GM12878 (cell line): ENCODE results near the gene DLG2. TPM values are rescaled to one million over a fixed set of nuclear protein-coding genes. Genes with fewer than 3 reads are reported as not detected.

Experiments used
- ATAC-seq: fragments of 200-7000 bp; cut with Tn5 transposase; 3 replicates; pipeline ENCODE4 v1.9.1; 2020; ENCODE audit warnings: mild to moderate bottlenecking, moderate library complexity
- BruUV-seq: library from RNA; stranded (reverse); fragments of 400-500 nt; replicated peaks from 2 replicates; lab custom pipeline; 2021; lab: Mats Ljungman, UMichigan
- CTCF ChIA-PET: fragments of 300-600 bp; sonication (Branson Sonifier 250); formaldehyde crosslinking; extraction: SDS; loops from one replicate; lab custom pipeline; 2021; ENCODE audit warnings: inconsistent platforms; lab: Yijun Ruan, JAX
- POLR2A ChIA-PET: fragments of 350-600 bp; formaldehyde crosslinking; extraction: SDS; loops from one replicate; lab custom pipeline; 2021; ENCODE audit warnings: inconsistent platforms; lab: Charles Lee
- RAD21 ChIA-PET: fragments of 300-600 bp; sonication (Branson Sonifier 250); formaldehyde crosslinking; loops from one replicate; lab custom pipeline; 2023; ENCODE audit warnings: antibody characterized with exemption; ENCODE audit not compliant: unreplicated experiment; lab: Charles Lee
- SMC1A ChIA-PET: fragments of 300-600 bp; sonication (Branson Sonifier 250); formaldehyde crosslinking; loops from one replicate; lab custom pipeline; 2023; ENCODE audit not compliant: unreplicated experiment, uncharacterized antibody; lab: Charles Lee
- DNase-seq: peaks from one replicate; pipeline ENCODE4 v3.0.0-alpha.2; 2011; ENCODE audit warnings: low read depth, low spot score
- FAIRE-seq: peaks from 3 replicates; lab custom pipeline; 2011; peaks lifted over from hg19 to GRCh38; lab: Jason Lieb, UNC
- H2AFZ ChIP-seq: 2 replicates; pipeline ENCODE4 v1.6.0; 2011; ENCODE audit warnings: low read depth, low read length, control low read depth; ENCODE audit not compliant: control insufficient read depth
- H3K27ac ChIP-seq: 2 replicates; pipeline ENCODE4 v1.5.1; 2011; ENCODE audit warnings: control low read depth; ENCODE audit not compliant: control insufficient read depth, insufficient read depth
- H3K27me3 ChIP-seq, 2 experiments: replicated peaks in 1 of 2; 2 replicates each; pipeline versions ENCODE4 v1.6.0 to v1.6.1; 2011; ENCODE audit warnings: low read length in 1 of 2; ENCODE audit not compliant: control insufficient read depth in 2 of 2, insufficient read depth in 2 of 2
- H3K36me3 ChIP-seq, 2 experiments: 2 replicates each; pipeline ENCODE4 v1.5.1; 2011; ENCODE audit warnings: low read length in 1 of 2; ENCODE audit not compliant: control insufficient read depth in 2 of 2, insufficient read depth in 2 of 2
- H3K4me1 ChIP-seq: 2 replicates; pipeline ENCODE4 v1.6.1; 2011; ENCODE audit warnings: mild to moderate bottlenecking, low read length, moderate library complexity, mixed read lengths; ENCODE audit not compliant: control insufficient read depth, insufficient read depth
- H3K4me2 ChIP-seq: 2 replicates; pipeline ENCODE4 v1.6.0; 2011; ENCODE audit warnings: control low read depth; ENCODE audit not compliant: control insufficient read depth, insufficient read depth
- H3K4me3 ChIP-seq: fragments of 200-600 bp; sonication (generic); 2 replicates; pipeline ENCODE4 v1.5.1; 2016
- H3K79me2 ChIP-seq: 2 replicates; pipeline ENCODE4 v1.6.0; 2011; ENCODE audit warnings: low read length; ENCODE audit not compliant: control insufficient read depth, insufficient read depth
- H3K9ac ChIP-seq: 2 replicates; pipeline ENCODE4 v1.8.0; 2011; ENCODE audit warnings: low read length, control low read depth, mixed read lengths; ENCODE audit not compliant: control insufficient read depth, insufficient read depth
- H3K9me3 ChIP-seq: replicated peaks from 3 replicates; pipeline ENCODE4 v1.5.1; 2011; ENCODE audit warnings: mild to moderate bottlenecking, low read length; ENCODE audit not compliant: control insufficient read depth, insufficient read depth
- H4K20me1 ChIP-seq: 2 replicates; pipeline ENCODE4 v1.6.0; 2011; ENCODE audit not compliant: control insufficient read depth, insufficient read depth
- ELK1 ChIP-seq: IDR thresholded peaks from 2 replicates; pipeline ENCODE4 v1.6.1; 2012; ENCODE audit warnings: low read depth, low read length, improper control_type of control experiment
- FOXK2 ChIP-seq: fragments of 450-650 bp; IDR thresholded peaks from 2 replicates; pipeline ENCODE4 v1.6.1; 2017; ENCODE audit warnings: mild to moderate bottlenecking, moderate library complexity
- FOXM1 ChIP-seq: IDR thresholded peaks from 2 replicates; pipeline ENCODE4 v1.6.1; 2012; ENCODE audit warnings: low read depth, mild to moderate bottlenecking, inconsistent platforms, low read length, moderate library complexity
- JUND ChIP-seq: IDR thresholded peaks from 2 replicates; pipeline ENCODE4 v1.6.1; 2012; ENCODE audit warnings: low read depth, mild to moderate bottlenecking, low read length, improper control_type of control experiment, moderate library complexity
- NKRF ChIP-seq: fragments of 450-650 bp; conservative IDR thresholded peaks from 2 replicates; pipeline ENCODE4 v1.6.1; 2017; ENCODE audit warnings: mild to moderate bottlenecking, moderate library complexity
- PRDM15 ChIP-seq: fragments of 450-650 bp; formaldehyde crosslinking; IDR thresholded peaks from 2 replicates; pipeline ENCODE4 v1.4.0; 2020; ENCODE audit warnings: mild to moderate bottlenecking, moderate library complexity
- SMAD5 ChIP-seq: IDR thresholded peaks from 2 replicates; pipeline ENCODE4 v1.6.1; 2016; ENCODE audit warnings: antibody characterized with exemption, low read depth
- WGBS: methylation state at CpG from one replicate; pipeline ENCODE4 v1.1.6; 2016; ENCODE audit warnings: low lambda C conversion rate; ENCODE audit not compliant: insufficient replicate concordance, insufficient coverage; ENCODE audit errors: missing lambda C conversion rate; 5-methylcytosine and 5-hydroxymethylcytosine counted together
- in situ Hi-C: fragments of 300-500 bp; cut with MboI; formaldehyde crosslinking; loops from 9 replicates; pipeline ENCODE4 v1.14.3; 2018; ENCODE audit warnings: mixed read lengths
- intact Hi-C: fragments of 100-400 bp; cut with micrococcal nuclease; formaldehyde crosslinking; loops from one replicate; pipeline ENCODE4 v1.14.2; 2022; ENCODE audit not compliant: unreplicated experiment
- polyA plus RNA-seq, 11 experiments: library from polyadenylated mRNA; depleted of rRNA in 4 of 11; unstranded in 6 of 11; stranded (reverse) in 5 of 11; fragments of >200 nt; fragmentation: Nextera tagmentation in 4 of 11; fragmentation: Illumina TruSeq in 1 of 11; extraction: Ambion mirVana in 4 of 11; extraction: Trizol in 1 of 11; gene quantifications; 1 replicate in 1 of 11; 2 replicates in 10 of 11; pipeline versions ENCODE4 v1.2.1 to v1.2.3, GENCODE V29; 2011 to 2016; ENCODE audit warnings: inconsistent platforms in 2 of 11, missing spikeins in 2 of 11, low read depth in 1 of 11
- total RNA-seq, 4 experiments: library from RNA; depleted of rRNA in 3 of 4; stranded (reverse); fragments of >200 nt in 3 of 4; fragmentation: Illumina TruSeq in 1 of 4; extraction: Trizol in 1 of 4; gene quantifications; 2 replicates each; pipeline versions ENCODE4 v1.2.1 to v1.2.3, GENCODE V29; 2013 to 2021
- TF ChIP-seq, protein P1 (sequence below): IDR thresholded peaks from 2 replicates; pipeline ENCODE4 v1.6.1; 2012; ENCODE audit warnings: improper control_type of control experiment, low read depth, low read length; ENCODE audit not compliant: insufficient replicate concordance
- TF ChIP-seq, protein P2 (sequence below), 3 experiments: IDR thresholded peaks in 2 of 3; conservative IDR thresholded peaks in 1 of 3; 2 replicates each; pipeline ENCODE4 v1.5.1; 2011; ENCODE audit warnings: low read depth in 3 of 3, low read length in 3 of 3, mild to moderate bottlenecking in 3 of 3, control low read depth in 2 of 3, moderate library complexity in 2 of 3, inconsistent platforms in 1 of 3, mixed read lengths in 1 of 3; ENCODE audit not compliant: control insufficient read depth in 2 of 3, insufficient read depth in 1 of 3; ENCODE audit errors: extremely low read depth in 1 of 3

DLG2 gene
- total and polyA plus RNA-seq, 10 of the 15 experiments (the other 5 are each of a cell fraction or from before 2014, with no cell fraction given): 0.09 to 0.98 (median 0.35) TPM

DNA sequence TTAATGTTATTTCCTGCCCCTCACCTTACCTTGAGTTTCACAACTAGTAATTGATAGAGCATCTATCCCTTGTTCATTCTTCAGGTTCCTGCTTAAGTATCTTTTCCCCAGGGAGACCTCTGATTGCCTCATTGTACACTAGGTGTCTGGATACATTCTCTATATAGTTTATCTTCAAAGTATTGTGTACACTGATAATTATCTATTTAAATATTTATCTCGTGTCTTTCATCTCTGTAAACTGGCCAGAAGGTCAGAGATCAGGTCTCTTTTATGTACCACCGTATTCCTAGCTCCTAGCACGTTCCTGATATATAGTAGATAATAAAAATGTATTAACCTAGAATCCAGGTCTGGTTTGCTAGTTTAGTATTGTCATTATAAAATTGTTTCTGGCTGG is 7.6 kb upstream of the DLG2 start:
- ChIA-PET RAD21 (no interaction called here), CTCF (no interaction called here), SMC1A (no interaction called here), POLR2A (interaction anchor here (2.9 kb wide), 1 partner anchor 13 kb away, joined by 15 read pairs; the partner anchor contains the start of gene TMEM126A)
- Histone ChIP-seq H4K20me1 (no peaks in the 10 kb centered on the region), H3K4me3 (no peak overlapping the region), H3K36me3 (peaks cover 0 to 10% of the 10 kb centered on the region in 2 experiments; a peak in 1 of 4 replicates), H3K9ac (no peak overlapping the region), H3K79me2 (peaks cover 11% of the 10 kb centered on the region), H2AFZ (no peak overlapping the region), H3K4me1 (peaks cover 4% of the 10 kb centered on the region; the same call in 1 of the 2 replicates), H3K4me2 (no peak overlapping the region), H3K27me3 (no peaks in the 10 kb centered on the region), H3K9me3 (no peaks in the 10 kb centered on the region), H3K27ac (no peak overlapping the region)
- FAIRE-seq (no peak), ATAC-seq (no peak), DNase-seq (no peak)
- BruUV-seq: no TSS peak
- intact Hi-C loops: no loop called here
- WGBS: 83% methylated on average over 3 of the region's 3 CpGs
- in situ Hi-C loops: no loop called here
- TF ChIP-seq SMAD5 (no peak), NKRF (no peak), FOXM1 (no peak), JUND (no peak), ELK1 (no peak), FOXK2 (no peak), PRDM15 (CRISPR knock-in tag) (no peak)
- TF ChIP-seq, protein P1, sequence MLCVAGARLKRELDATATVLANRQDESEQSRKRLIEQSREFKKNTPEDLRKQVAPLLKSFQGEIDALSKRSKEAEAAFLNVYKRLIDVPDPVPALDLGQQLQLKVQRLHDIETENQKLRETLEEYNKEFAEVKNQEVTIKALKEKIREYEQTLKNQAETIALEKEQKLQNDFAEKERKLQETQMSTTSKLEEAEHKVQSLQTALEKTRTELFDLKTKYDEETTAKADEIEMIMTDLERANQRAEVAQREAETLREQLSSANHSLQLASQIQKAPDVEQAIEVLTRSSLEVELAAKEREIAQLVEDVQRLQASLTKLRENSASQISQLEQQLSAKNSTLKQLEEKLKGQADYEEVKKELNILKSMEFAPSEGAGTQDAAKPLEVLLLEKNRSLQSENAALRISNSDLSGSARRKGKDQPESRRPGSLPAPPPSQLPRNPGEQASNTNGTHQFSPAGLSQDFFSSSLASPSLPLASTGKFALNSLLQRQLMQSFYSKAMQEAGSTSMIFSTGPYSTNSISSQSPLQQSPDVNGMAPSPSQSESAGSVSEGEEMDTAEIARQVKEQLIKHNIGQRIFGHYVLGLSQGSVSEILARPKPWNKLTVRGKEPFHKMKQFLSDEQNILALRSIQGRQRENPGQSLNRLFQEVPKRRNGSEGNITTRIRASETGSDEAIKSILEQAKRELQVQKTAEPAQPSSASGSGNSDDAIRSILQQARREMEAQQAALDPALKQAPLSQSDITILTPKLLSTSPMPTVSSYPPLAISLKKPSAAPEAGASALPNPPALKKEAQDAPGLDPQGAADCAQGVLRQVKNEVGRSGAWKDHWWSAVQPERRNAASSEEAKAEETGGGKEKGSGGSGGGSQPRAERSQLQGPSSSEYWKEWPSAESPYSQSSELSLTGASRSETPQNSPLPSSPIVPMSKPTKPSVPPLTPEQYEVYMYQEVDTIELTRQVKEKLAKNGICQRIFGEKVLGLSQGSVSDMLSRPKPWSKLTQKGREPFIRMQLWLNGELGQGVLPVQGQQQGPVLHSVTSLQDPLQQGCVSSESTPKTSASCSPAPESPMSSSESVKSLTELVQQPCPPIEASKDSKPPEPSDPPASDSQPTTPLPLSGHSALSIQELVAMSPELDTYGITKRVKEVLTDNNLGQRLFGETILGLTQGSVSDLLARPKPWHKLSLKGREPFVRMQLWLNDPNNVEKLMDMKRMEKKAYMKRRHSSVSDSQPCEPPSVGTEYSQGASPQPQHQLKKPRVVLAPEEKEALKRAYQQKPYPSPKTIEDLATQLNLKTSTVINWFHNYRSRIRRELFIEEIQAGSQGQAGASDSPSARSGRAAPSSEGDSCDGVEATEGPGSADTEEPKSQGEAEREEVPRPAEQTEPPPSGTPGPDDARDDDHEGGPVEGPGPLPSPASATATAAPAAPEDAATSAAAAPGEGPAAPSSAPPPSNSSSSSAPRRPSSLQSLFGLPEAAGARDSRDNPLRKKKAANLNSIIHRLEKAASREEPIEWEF: no peak
- TF ChIP-seq, protein P2, sequence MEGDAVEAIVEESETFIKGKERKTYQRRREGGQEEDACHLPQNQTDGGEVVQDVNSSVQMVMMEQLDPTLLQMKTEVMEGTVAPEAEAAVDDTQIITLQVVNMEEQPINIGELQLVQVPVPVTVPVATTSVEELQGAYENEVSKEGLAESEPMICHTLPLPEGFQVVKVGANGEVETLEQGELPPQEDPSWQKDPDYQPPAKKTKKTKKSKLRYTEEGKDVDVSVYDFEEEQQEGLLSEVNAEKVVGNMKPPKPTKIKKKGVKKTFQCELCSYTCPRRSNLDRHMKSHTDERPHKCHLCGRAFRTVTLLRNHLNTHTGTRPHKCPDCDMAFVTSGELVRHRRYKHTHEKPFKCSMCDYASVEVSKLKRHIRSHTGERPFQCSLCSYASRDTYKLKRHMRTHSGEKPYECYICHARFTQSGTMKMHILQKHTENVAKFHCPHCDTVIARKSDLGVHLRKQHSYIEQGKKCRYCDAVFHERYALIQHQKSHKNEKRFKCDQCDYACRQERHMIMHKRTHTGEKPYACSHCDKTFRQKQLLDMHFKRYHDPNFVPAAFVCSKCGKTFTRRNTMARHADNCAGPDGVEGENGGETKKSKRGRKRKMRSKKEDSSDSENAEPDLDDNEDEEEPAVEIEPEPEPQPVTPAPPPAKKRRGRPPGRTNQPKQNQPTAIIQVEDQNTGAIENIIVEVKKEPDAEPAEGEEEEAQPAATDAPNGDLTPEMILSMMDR (IDR thresholded peaks at IDR 0.05 in 2 of 3, conservative IDR thresholded peaks at IDR 0.05 in 1 of 3; ENCODE audit: control insufficient read depth in 2 of 3, extremely low read depth in 1 of 3, insufficient read depth in 1 of 3, low read depth in 3 of 3, low read length in 3 of 3): no peak
